Left ventricle myocardium inferior (tissue), 1 donor: ENCODE data around the gene DYNLT2. TPM values are rescaled to one million over a fixed set of nuclear protein-coding genes. Genes with fewer than 3 reads are reported as not detected.

Source experiments
- DNase-seq: peaks from one replicate; pipeline ENCODE4 v3.0.0-alpha.2; 2020
- H3K27ac ChIP-seq: fragments of 200-600 bp; replicated peaks from 2 replicates; pipeline ENCODE4 v1.8.0; 2021
- H3K27me3 ChIP-seq: fragments of 200-600 bp; 2 replicates; pipeline ENCODE4 v1.8.0; 2021; ENCODE audit warnings: low read depth
- H3K36me3 ChIP-seq: fragments of 200-600 bp; 2 replicates; pipeline ENCODE4 v1.8.0; 2021
- H3K4me1 ChIP-seq: fragments of 200-600 bp; 2 replicates; pipeline ENCODE4 v1.8.0; 2021
- H3K4me3 ChIP-seq: fragments of 200-600 bp; 2 replicates; pipeline ENCODE4 v1.8.0; 2021; ENCODE audit warnings: mild to moderate bottlenecking, moderate library complexity
- H3K9me3 ChIP-seq: fragments of 200-600 bp; replicated peaks from 2 replicates; pipeline ENCODE4 v1.8.0; 2021
- CTCF ChIP-seq: fragments of 200-600 bp; IDR thresholded peaks from 2 replicates; pipeline ENCODE4 v1.8.0; 2021; ENCODE audit warnings: antibody characterized with exemption, mild to moderate bottlenecking, borderline replicate concordance
- intact Hi-C: fragments of 100-400 bp; cut with micrococcal nuclease; formaldehyde crosslinking; loops from one replicate; pipeline ENCODE4 v1.11.0; 2022
- total RNA-seq: library from RNA; stranded (reverse); fragmentation: NEBNext Ultra II Directional; extraction: Animal tissue kit (Norgen Biotek cat#: 25700); gene quantifications from one replicate; pipeline ENCODE4 v1.2.1, GENCODE V29; 2021
- donor health status: DM: no; HTN: yes; CAD: no; lungs with severe emphysema.

Gene DYNLT2
- total RNA-seq, 1 donor from 2014 or later, result 0.66 TPM

GRCh38 chr6:169782966-169783365 lies 31.6 kb upstream of the DYNLT2 start:
- TF ChIP-seq CTCF, result no peak
- Histone ChIP-seq H3K36me3 (peaks cover 32% of the 10 kb centered on the region), H3K4me3 (no peak overlapping the region), H3K4me1 (no peaks in the 10 kb centered on the region), H3K27me3 (no peaks in the 10 kb centered on the region), H3K27ac (no peak overlapping the region), H3K9me3 (no peaks in the 10 kb centered on the region)
- DNase-seq, result no peak
- intact Hi-C loops, result no loop called here

GRCh38 chr6:169780571-169781091 lies 29.3 kb upstream of the DYNLT2 start:
- H3K4me3 ChIP-seq, result no peak overlapping the region
- no peak for DNase-seq
- no peak for TF ChIP-seq CTCF
- H3K27ac ChIP-seq, result no peak overlapping the region
- H3K4me1 ChIP-seq, result no peaks in the 10 kb centered on the region
- intact Hi-C loops, result no loop called here
- peaks cover 56% of the 10 kb centered on the region for H3K36me3 ChIP-seq
- no peaks in the 10 kb centered on the region for H3K27me3 ChIP-seq
- no peaks in the 10 kb centered on the region for H3K9me3 ChIP-seq

- intact Hi-C loops, result no loop called here
- Histone ChIP-seq H3K4me3 (no peak overlapping the region), H3K27me3 (no peaks in the 10 kb centered on the region), H3K27ac (no peak overlapping the region), H3K36me3 (peaks cover 63% of the 10 kb centered on the region), H3K9me3 (no peaks in the 10 kb centered on the region), H3K4me1 (no peaks in the 10 kb centered on the region)
- DNase-seq, result no peak
- TF ChIP-seq CTCF, result no peak
Measured at GRCh38 chr6:169779896-169780295, 28.5 kb upstream of the DYNLT2 start.

GRCh38 chr6:169779092-169779815 lies 27.9 kb upstream of the DYNLT2 start:
- Histone ChIP-seq H3K27ac (no peak overlapping the region), H3K27me3 (no peaks in the 10 kb centered on the region), H3K9me3 (no peaks in the 10 kb centered on the region), H3K36me3 (peaks cover 69% of the 10 kb centered on the region), H3K4me3 (no peak overlapping the region), H3K4me1 (no peaks in the 10 kb centered on the region)
- TF ChIP-seq CTCF, result no peak
- intact Hi-C loops, result no loop called here
- no peak for DNase-seq

GRCh38 chr6:169778646-169779045 lies 27.3 kb upstream of the DYNLT2 start:
- no peaks in the 10 kb centered on the region for H3K4me1 ChIP-seq
- H3K36me3 ChIP-seq, result peaks cover 75% of the 10 kb centered on the region

More at GRCh38 chr6:169778646-169779045, 27.3 kb upstream of the DYNLT2 start:
- Histone ChIP-seq H3K27ac (no peak overlapping the region), H3K27me3 (no peaks in the 10 kb centered on the region), H3K4me3 (no peak overlapping the region), H3K9me3 (no peaks in the 10 kb centered on the region)
- no peak for DNase-seq
- intact Hi-C loops, result no loop called here
- no peak for TF ChIP-seq CTCF
